Gastrocnemius medialis (tissue), 4 donors: ENCODE data around the gene MFN1. TPM values are rescaled to one million over a fixed set of nuclear protein-coding genes. Genes with fewer than 3 reads are reported as not detected.

ENCODE experiments used
- ATAC-seq, 2 donors: fragments of 150-250 bp; one replicate each; pipeline ENCODE4 v1.9.1; 2016
- DNase-seq, 2 donors: peaks; one replicate each; pipeline ENCODE4 v3.0.0-alpha.2; 2019
- H3K27ac ChIP-seq, 4 donors: fragments of 200-600 bp; sonication (generic); 1 replicate in 1 of 4; 2 replicates in 3 of 4; pipeline ENCODE4 v1.5.1; 2016 to 2018; ENCODE audit warnings: mild to moderate bottlenecking in 2 of 4, moderate library complexity in 1 of 4
- H3K27me3 ChIP-seq, 3 donors: fragments of 200-600 bp; sonication (generic) in 2 of 3; 1 replicate in 1 of 3; 2 replicates in 2 of 3; pipeline versions ENCODE4 v1.5.1 to v1.6.0; 2016 to 2019; ENCODE audit warnings: mild to moderate bottlenecking in 1 of 3, moderate library complexity in 1 of 3
- H3K36me3 ChIP-seq, 2 donors: fragments of 200-600 bp; sonication (generic) in 1 of 2; one replicate each; pipeline ENCODE4 v1.5.1; 2017 to 2018
- H3K4me1 ChIP-seq, 2 donors: fragments of 200-600 bp; sonication (generic) in 1 of 2; one replicate each; pipeline ENCODE4 v1.5.1; 2016 to 2017; ENCODE audit warnings: mild to moderate bottlenecking in 2 of 2
- H3K4me3 ChIP-seq, 4 donors: fragments of 200-600 bp; sonication (generic) in 3 of 4; 1 replicate in 1 of 4; 2 replicates in 3 of 4; pipeline ENCODE4 v1.5.1; 2016 to 2019; ENCODE audit warnings: mild to moderate bottlenecking in 2 of 4
- H3K9me3 ChIP-seq, 3 donors: fragments of 200-600 bp; sonication (generic) in 2 of 3; 1 replicate in 1 of 3; 2 replicates in 2 of 3; pipeline ENCODE4 v1.5.1; 2016 to 2019
- POLR2A ChIP-seq, 2 donors: fragments of 450-650 bp; IDR thresholded peaks; one replicate each; pipeline ENCODE4 v1.6.1; 2017; ENCODE audit warnings: antibody characterized with exemption in 2 of 2, mild to moderate bottlenecking in 2 of 2, moderate library complexity in 2 of 2
- in situ Hi-C, 4 donors: fragments of 200-750 bp; cut with MboI; loops; one replicate each; pipeline versions ENCODE4 v1.15.0 to v1.8.0; 2017; ENCODE audit warnings: low sequenced_read_pairs in 4 of 4
- intact Hi-C: fragments of 100-400 bp; cut with DNase I; formaldehyde crosslinking; loops from one replicate; pipeline ENCODE4 v1.15.1; 2023; ENCODE audit warnings: low total_unique reads
- total RNA-seq, 4 donors: library from RNA; depleted of rRNA; stranded (reverse); fragments of >200 nt; gene quantifications; one replicate each; pipeline versions ENCODE4 v1.1.0 to v1.2.3, GENCODE V29; 2016
- TF ChIP-seq, protein P1 (sequence below), 5 experiments: fragments of 450-650 bp in 3 of 5; fragments of 200-600 bp in 2 of 5; sonication (generic) in 2 of 5; IDR thresholded peaks in 4 of 5; conservative IDR thresholded peaks in 1 of 5; 1 replicate in 4 of 5; 2 replicates in 1 of 5; pipeline ENCODE4 v1.5.1; 2016 to 2019; ENCODE audit warnings: antibody characterized with exemption in 5 of 5, mild to moderate bottlenecking in 3 of 5, moderate library complexity in 3 of 5

MFN1 gene
- total RNA-seq, 4 donors from 2014 or later: 27.2 to 37.1 (median 32.9) TPM

- H3K9me3 ChIP-seq: no peaks in the 10 kb centered on the region
- in situ Hi-C loops (loop anchor here in 1 of 4 donors (25.0 kb wide), 1 partner anchor 229 kb away; the partner anchor contains the start of gene ACTL6A), intact Hi-C loops (no loop called here)
- H3K36me3 ChIP-seq: peaks cover 0 to 78% of the 10 kb centered on the region in 2 donors
- ATAC-seq (no peak), DNase-seq (no peak)
- H3K4me1 ChIP-seq: no peaks in the 10 kb centered on the region
- H3K4me3 ChIP-seq: no peak overlapping the region
- no peaks in the 10 kb centered on the region for H3K27me3 ChIP-seq
- no peak overlapping the region for H3K27ac ChIP-seq
- no peak for TF ChIP-seq POLR2A (IDR thresholded peaks at IDR 0.05)
- TF ChIP-seq, protein P1, sequence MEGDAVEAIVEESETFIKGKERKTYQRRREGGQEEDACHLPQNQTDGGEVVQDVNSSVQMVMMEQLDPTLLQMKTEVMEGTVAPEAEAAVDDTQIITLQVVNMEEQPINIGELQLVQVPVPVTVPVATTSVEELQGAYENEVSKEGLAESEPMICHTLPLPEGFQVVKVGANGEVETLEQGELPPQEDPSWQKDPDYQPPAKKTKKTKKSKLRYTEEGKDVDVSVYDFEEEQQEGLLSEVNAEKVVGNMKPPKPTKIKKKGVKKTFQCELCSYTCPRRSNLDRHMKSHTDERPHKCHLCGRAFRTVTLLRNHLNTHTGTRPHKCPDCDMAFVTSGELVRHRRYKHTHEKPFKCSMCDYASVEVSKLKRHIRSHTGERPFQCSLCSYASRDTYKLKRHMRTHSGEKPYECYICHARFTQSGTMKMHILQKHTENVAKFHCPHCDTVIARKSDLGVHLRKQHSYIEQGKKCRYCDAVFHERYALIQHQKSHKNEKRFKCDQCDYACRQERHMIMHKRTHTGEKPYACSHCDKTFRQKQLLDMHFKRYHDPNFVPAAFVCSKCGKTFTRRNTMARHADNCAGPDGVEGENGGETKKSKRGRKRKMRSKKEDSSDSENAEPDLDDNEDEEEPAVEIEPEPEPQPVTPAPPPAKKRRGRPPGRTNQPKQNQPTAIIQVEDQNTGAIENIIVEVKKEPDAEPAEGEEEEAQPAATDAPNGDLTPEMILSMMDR (IDR thresholded peaks at IDR 0.05 in 4 of 5, conservative IDR thresholded peaks at IDR 0.05 in 1 of 5): no peak
Measured at GRCh38 chr3:179333084-179333483, 14.4 kb upstream of the MFN1 start.

DNA sequence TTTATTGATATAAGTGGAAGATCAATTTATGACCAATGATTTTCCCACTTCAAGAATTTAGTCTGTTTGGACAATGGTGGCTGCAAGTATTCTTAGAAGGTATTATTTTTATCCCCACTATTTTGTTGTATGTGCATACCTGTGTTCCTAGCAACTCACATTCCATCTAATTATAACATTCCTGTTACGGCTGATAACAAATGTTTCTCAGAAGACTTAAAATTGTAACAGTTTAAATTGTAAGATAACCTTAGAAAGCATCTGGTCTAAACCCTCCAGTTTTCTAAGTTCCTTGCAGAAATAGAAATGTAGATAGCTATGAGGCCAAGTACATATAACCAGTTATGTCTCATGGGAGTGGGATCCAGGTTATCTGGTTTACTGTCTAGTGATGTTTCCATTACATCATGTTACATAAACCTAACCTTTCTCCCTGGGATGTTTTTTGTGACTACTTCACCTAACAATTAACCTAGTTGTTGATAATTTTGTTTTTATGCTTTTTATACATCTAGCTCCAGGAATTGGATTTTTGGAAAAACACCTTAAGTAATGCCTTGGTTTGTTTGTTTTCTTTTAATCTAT, 11.1 kb upstream of the MFN1 start:
- no peak for ATAC-seq
- no peak overlapping the region for H3K27ac ChIP-seq
- no peaks in the 10 kb centered on the region for H3K27me3 ChIP-seq
- H3K9me3 ChIP-seq: no peaks in the 10 kb centered on the region
- in situ Hi-C loops (loop anchor here in 1 of 4 donors (25.0 kb wide), 1 partner anchor 226 kb away; the partner anchor contains the start of gene ACTL6A), intact Hi-C loops (no loop called here)
- H3K4me3 ChIP-seq: no peak overlapping the region
- peaks cover 0 to 51% of the 10 kb centered on the region in 2 donors for H3K36me3 ChIP-seq
- no peaks in the 10 kb centered on the region for H3K4me1 ChIP-seq
- no peak for TF ChIP-seq POLR2A (IDR thresholded peaks at IDR 0.05)
- TF ChIP-seq, protein P1 (IDR thresholded peaks at IDR 0.05 in 4 of 5, conservative IDR thresholded peaks at IDR 0.05 in 1 of 5): no peak
- no peak for DNase-seq

- Histone ChIP-seq H3K36me3 (peaks cover 0 to 41% of the 10 kb centered on the region in 2 donors), H3K27ac (peak overlapping the region; percentile 84 to 90 (median 89)), H3K9me3 (no peaks in the 10 kb centered on the region), H3K4me1 (peaks cover 6 to 7% of the 10 kb centered on the region in 2 donors), H3K4me3 (peak overlapping the region; percentile 90 to 93 (median 91)), H3K27me3 (no peaks in the 10 kb centered on the region)
- intact Hi-C loops: loop anchor here (5.0 kb wide), 1 partner anchor 214 kb away; the partner anchor contains the start of gene ACTL6A
- in situ Hi-C loops: loop anchor here in 2 of 4 donors (10.0 to 25.0 kb wide), 2 partner anchors 214 to 216 kb away; partner anchors contain the start of gene ACTL6A (in 2 of the 2)
- TF ChIP-seq POLR2A (IDR thresholded peaks at IDR 0.05): no peak
- TF ChIP-seq, protein P1 (IDR thresholded peaks at IDR 0.05 in 4 of 5, conservative IDR thresholded peaks at IDR 0.05 in 1 of 5): no peak
- ATAC-seq: no peak
- DNase-seq: no peak
Measured at GRCh38 chr3:179348325-179349013, 960 bp downstream of the MFN1 start.

DNA sequence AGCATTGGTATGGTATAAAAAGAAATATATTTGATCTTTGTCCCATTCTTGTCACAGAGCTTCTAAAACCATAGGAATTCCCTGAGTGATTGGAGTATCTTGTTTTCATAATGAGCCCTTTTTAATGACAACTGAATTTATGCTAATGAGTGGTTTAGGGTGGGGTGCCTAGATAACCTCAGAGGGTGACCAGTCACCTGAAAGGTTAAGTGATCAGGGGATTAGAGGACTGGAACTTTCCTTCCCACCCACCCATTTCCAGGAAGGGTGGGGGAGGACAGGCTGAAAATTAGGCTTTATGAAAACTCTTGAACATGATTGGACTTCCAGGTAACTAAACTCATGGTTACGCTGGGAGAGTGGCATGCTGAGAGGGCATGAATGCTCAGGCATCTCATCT, 8.5 kb downstream of the MFN1 start:
- Histone ChIP-seq H3K27ac (no peak overlapping the region), H3K4me3 (no peak overlapping the region), H3K9me3 (no peaks in the 10 kb centered on the region), H3K36me3 (peaks cover 3 to 90% of the 10 kb centered on the region in 2 donors), H3K27me3 (no peaks in the 10 kb centered on the region), H3K4me1 (no peaks in the 10 kb centered on the region)
- ATAC-seq (no peak), DNase-seq (no peak)
- in situ Hi-C loops: no loop called here
- intact Hi-C loops: no loop called here
- TF ChIP-seq, protein P1 (IDR thresholded peaks at IDR 0.05 in 4 of 5, conservative IDR thresholded peaks at IDR 0.05 in 1 of 5): no peak
- TF ChIP-seq POLR2A (IDR thresholded peaks at IDR 0.05): no peak
